Ovary (tissue), 1 donor: ENCODE data around the gene TTC7B.

Experiments
- EP300 ChIP-seq: sonication (generic); formaldehyde crosslinking; IDR thresholded peaks from one replicate; pipeline ENCODE4 v1.6.1; 2017; ENCODE audit warnings: antibody characterized with exemption
- POLR2A ChIP-seq: fragments of 450-650 bp; IDR thresholded peaks from one replicate; pipeline ENCODE4 v1.6.1; 2017; ENCODE audit warnings: antibody characterized with exemption, mild to moderate bottlenecking, moderate library complexity

GRCh38 chr14:90767899-90768298 lies 48.3 kb downstream of the TTC7B start:
- TF ChIP-seq EP300, result no peak
- TF ChIP-seq POLR2A, result no peak
